GM18868 (cell line): ENCODE results near the gene GMEB2.
A peak's percentile ranks its signal among the peaks of the same experiment; 100 is the strongest.
"Not testable (repeated sequence)": the region's sequence is repeated elsewhere in the genome, so short reads cannot be mapped to it uniquely, and the experiment has no call there.

Experiments used
- ATAC-seq: cut with Tn5 transposase; IDR thresholded peaks from one replicate; pipeline ENCODE4 v1.9.1; 2021; ENCODE audit warnings: mild to moderate bottlenecking, moderate library complexity; ENCODE audit not compliant: unreplicated experiment

GMEB2 gene

DNA sequence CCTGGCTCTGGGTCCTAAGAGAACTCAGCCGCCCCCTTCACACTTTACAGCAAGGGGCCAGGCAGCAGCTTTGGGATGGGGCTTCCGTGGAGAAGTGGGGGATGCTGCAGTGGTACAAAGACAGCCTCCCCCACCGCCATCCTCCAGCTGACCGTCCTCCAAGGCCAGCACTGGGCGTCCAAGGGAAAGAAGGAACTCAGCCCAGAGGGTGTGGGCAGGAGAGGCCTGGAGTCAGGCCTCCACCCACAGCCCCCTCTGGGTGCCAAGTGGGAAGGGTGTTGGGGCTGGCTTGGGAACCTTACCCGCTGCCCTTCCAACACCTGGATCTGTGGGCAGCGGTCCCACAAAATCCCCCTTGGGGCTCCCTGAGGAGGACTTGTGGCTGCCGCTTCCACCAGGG is 13.2 kb upstream of the GMEB2 start:
- ATAC-seq: no peak

DNA sequence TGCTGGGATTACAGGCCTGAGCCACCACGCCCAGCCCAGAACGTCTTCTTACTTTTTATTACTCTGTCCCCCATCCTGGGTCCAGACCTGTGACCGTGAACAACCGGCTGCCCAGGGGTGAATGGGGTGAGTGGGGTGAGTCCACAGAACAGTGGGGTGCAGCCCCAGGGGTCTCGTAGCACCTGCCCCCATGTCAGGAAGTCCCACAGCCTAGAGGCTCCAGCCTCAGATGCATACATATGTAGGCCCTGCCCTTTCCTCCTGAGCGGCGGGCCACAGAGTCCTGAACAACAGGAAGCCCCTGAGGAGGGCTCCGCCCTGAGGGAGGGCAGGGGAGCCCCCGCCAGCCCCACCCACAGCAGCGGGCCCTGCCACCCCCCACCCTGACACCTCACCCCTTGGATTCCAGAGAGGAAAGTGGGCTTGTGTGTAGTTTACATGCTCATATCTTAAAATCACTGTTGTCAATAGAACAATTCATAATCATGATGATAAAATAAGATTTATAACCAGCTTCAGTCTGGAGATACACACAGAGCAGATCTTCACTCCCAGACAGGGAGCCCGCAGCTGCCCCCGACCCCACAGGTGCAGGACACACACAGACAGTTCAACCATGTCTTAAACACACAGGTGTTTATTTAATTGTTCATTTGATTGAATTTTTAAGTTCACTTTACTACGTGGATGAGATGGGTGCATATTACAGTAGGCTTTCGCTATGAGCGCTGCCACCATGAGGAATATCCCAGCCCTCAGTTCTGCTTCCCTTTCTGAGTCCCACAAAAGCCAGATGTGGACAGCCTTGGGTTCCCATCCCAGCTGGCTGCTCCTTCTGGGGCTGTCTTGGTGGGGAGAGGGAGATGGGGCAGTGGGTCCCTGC is 12.4 kb upstream of the GMEB2 start:
- no peak for ATAC-seq

DNA sequence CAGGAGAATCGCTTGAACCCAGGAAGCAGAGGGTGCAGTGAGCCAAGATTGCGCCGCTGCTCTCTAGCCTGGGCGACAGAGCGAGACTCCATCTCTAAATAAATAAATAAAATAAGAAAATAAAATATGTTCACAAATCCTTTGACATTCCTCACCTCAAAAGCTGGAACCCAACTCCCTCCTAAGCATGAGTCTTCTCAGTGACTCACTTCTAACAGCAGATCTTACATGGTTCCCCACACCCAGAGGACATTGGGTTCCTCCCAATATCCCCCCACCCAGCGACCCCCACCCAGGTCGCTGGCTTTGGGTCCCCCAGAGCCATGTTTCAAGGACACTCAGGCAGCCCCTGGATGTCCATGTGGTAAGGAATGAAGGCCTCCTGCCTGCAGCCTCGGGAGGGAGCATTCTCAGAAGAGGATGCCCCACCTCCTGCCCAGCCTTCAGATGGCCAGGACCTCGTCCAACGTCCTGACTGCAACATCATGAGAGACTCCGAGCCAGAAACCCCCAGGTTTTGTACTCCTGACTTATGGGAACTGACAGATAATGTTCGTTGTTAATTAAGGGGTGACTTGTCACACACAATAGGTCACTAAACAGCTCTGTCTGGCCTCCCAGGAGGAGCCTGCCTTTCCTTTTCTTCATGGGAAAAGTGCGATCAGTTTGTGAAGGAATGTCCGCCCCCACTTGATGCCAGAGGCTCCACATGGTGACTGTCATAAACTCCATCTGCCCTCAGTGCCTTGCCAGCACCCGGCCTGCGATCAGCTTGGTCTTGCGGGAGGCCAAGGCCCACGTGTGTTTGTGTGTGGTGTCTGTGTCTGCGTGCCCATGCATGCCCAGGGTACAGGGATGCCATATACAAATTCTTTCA is 10.1 kb upstream of the GMEB2 start:
- ATAC-seq: no peak

DNA sequence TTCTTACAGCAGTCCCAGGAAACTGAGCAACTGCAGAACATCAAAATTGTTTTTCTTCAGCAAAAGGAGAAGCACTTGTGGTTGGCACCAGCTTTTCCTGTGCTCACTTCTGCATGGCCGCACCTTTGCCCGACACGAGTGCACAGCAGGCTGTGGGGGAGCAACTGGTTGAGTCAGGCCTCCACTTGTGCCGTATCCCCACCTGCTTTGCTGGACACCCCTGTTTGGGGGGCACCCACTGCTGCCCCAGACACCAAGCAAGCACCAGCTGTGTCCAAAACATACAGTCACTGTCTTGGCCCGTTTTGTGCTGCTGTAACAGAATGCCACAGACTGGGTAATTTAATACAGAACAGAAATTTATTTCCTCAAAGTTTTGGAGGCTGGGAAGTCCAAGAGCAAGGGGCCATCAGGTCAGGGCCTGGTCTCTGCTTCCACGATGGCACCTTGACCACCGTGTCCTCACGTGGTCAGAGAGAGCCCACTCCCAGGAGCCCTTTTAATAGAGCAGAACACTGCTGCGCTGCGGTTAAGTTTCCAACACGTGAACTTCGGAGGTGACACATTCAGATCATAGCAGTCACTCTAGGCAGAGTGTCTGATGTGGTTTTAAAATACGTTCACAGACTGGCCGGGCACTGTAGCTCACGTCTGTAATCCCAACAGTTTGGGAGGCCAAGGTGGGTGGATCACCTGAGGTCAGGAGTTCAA is 8.7 kb upstream of the GMEB2 start:
- ATAC-seq: no peak

DNA sequence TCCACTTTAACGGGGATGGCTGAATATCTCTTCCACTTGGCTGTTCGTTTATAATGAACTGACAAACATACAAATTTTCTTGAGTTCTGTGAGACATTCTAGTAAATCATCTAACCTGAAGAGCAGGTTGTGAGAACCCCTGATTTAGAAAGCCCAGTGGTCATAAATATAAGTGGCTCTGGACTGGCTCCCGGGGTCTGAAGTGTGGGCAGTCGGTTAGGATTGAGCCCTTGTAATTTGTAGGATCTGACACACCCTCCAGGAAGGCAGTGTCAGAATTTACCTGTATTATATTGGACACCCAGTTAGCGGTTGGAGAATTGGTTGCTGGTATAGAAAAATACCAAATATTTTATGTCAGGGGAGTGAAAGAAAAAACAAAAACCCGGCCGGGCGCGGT is 6.8 kb upstream of the GMEB2 start:
- no peak for ATAC-seq

DNA sequence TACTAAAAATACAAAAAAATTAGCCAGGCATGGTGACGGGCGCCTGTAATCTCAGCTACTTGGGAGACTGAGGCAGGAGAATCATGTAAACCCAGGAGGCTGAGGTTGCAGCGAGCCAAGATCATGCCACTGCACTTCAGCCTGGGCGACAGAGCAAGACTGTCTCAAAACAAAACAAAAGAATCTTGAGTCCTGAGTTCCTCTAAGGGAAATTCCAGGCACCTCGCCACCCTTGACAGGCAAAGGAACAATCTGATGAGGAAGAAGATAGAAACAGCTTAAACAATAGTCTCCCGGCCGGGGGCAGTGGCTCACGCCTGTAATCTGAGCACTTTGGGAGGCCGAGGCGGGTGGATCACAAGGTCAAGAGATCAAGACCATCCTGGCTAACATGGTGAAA is 4.5 kb upstream of the GMEB2 start:
- ATAC-seq: not testable (repeated sequence)

DNA sequence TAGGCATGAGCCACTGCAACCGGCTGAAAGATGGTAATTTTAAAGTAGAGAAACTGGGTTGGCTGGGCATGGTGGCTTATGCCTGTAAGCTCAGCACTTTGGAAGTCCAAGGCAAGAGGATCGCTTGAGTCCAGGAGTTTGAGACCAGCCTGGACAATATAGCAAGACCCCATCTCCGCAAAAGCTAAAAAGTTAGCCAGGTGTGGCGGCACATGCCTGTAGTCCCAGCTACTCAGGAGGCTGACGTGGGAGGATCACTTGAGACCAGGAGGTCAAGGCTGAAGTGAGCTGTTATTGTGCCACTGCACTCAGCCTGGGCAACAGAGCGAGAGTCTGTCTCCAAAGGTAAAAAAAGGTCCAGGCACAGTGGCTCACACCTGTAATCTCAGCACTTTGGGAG is 4.1 kb upstream of the GMEB2 start:
- not testable (repeated sequence) for ATAC-seq

DNA sequence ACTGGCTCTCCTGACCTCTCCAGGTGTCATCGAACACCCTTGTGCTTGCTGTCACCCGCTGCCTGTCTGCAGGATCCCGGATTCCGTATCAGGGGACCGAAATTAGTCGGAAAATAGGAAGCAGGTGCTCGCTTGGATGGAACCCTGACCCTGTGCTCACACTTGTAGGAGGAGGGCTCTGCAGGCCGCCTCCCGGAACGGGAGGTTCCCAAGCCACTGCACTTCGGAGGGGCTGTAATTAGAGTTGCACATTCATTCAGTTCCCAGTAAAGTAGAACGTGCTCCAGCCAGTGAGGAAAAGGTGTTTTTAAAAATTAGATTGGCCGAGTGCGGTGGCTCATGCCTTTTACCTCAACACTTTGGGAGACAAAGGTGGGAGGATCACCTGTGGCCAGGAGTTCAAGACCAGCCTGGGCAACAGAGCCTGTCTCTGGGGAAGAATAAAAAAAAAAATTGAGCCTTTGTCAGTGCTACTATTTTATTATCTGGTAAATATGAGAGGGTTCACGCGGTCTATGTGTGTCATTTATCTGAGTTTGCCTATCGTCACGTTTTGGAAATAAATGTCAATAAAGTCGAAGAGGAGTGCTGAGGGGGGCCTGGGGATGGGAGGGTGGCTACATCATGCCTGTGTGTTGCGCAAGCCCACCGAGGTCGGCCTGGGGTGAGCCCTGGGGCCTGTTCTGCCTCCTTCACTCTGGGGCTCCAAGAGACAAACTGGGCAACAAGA is 1.5 kb upstream of the GMEB2 start:
- ATAC-seq: no peak

DNA sequence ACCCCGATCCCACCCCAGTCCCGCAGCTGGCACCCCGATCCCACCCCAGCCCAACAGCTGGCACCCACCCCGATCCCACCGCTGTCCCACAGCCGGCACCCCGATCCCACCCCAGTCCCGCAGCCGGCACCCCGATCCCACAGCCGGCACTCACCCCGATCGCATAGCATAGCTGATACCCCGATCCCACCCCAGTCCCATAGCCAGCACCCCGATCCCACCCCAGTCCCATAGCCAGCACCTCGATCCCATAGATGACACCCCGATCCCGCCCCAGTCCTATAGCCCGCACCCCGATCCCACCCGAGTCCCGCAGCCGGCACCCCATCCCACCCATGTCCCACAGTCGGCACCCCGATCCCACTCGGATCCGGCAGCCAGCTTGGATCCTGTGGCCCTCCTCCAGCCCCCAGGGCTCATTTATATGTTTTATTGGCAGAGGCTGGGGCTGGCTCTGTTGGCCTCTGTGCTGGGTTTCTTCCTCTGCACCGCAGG is 897 bp upstream of the GMEB2 start:
- no peak for ATAC-seq

DNA sequence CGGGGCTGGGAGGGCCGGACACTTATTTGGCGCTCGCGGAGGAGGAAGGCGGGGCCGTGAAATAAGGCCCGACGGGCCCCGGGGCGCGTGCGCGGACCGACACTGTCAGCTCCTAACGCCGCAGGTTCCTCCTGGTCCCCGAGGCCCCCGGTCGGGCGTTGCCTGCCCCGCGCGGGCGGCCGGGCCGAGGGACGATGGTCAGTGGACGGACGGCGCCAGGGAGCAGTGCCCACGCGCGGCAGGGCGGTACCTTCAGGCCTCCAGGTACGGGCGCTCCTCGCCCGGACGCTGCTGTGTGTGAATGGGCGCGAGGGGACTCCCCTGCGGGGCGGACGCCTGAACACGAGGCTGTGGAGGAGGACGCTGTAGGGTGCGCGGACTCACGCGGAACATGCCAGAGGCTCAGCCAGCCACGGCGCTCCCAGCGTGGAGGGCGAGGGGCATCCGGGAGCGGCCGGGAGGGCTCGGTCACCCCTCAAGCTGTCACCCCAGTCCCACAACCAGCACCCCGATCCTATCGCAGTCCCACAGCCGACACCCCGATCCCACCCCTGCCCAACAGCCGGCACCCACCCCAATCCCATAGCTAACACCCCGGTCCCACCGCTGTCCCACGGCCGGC is 339 bp upstream of the GMEB2 start:
- ATAC-seq: peak; percentile 81

DNA sequence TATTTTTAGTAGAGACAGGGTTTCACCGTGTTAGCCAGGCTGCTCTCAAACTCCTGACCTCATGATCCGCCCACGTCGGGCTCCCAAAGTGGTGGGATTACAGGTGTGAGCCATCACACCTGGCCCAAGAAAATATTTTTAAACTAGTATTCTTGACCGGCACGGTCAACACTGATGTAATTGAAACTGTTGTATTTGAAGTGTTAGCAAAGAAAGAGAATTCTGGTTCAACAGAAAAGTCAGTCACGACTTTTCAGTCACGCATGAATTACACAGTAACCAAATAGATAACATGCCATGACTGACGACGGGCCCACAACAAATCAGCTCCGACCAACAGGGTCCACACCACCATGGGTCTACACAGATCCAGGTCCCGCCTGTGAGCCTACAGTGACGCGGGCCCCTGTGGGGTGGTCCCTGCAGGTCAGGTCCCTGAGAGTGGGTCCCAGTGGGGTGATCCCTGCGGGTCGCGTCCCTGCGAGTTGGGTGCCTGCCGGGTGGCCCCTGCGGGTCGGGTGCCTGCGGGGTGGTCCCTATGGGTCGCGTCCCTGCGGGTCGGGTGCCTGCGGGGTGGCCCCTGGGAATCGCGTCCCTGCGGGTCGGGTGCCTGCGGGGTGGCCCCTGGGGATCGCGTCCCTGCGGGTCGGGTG is 1.0 kb downstream of the GMEB2 start:
- no peak for ATAC-seq

DNA sequence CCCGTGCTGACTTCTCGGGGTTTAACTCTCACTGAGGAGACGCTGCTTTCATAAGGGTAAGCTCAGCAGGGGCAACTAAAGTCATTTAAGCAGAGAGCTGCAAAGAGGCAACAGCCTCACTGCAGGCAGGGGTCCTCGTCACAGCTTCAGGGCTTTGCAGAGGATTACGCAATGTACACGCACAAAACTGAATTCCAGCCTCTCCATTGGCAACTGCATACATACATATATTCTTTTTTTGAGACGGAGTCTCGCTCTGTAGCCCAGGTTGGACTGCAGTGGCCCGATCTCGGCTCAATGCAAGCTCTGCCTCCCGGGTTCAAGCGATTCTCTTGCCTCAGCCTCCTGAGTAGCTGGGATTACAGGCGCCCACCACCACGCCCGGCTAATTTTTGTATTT is 2.4 kb downstream of the GMEB2 start:
- ATAC-seq: no peak

DNA sequence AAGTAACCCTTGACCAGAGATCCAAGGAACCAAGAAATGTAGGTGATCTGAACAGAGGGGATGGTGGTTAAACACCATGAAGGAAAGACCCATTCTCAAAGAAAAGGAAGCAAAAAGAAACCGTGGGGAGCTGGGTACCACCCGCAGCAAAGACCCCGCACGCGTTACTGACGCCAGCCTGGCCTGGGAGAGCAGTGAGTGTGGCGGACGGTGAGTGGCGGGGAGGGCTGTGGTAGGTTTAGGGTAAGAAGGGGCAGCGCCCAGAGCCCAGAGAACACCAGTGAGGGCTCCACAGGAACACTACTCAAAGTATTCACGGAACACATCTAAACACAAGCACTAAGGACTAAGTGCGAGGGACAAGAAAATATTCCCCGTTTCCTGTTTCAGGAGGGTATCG is 4.2 kb downstream of the GMEB2 start:
- no peak for ATAC-seq

DNA sequence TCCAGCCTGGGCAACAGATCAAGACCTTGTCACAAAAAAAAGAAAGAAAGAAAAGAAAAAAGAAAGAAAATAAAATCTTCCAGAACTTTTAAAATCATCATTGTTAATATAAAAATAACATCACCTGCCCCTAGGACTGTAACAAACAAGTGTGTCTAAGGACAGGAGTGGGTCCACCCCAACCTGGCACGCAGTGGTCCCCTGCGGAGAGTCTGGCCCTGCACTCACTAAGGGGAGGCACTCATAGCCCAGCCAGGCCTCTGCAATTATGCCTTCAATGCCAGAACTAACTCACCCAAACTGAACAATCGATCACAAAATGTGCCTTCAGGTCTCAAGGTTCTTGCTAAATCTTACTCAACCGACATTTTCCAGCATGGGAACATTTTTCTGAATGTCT is 4.8 kb downstream of the GMEB2 start:
- ATAC-seq: no peak

DNA sequence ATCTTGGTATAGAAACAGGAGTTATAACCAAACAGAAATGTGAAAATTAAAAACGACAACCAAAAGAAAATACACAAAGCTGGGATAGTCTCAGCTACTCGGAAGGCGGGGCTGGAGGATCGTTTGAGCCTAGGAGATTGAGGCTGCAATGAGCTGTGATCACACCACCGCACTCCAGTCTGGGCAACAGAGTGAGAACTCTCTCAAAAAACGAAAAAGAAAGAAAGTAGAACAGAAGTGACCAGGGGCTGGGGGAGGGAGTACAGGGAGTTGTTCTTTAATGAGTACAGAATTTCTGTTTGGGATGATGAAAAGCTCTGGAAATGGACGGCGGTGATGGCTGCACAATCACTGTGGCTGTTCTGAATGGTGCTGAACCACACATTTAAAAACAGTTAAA is 5.9 kb downstream of the GMEB2 start:
- ATAC-seq: no peak

DNA sequence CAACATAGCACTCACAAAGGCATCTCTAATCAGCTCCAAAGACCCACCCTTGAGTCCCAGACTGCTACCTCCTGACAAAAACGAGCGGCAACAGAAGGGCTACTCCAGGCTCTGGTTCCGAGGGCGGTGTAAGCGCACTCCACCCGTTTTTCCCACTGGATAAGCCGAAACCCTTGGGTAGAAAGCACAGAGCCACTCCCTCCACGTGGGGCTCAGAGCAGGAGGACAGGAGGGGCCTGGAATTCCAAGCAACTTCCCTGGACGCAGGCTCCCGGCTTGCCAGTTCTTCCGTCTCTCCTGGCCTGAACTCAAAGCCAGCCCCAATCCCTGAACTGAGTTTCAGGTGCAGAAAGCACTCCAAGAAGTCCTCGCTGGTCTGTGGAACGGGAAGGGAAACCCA is 7.4 kb downstream of the GMEB2 start:
- no peak for ATAC-seq

DNA sequence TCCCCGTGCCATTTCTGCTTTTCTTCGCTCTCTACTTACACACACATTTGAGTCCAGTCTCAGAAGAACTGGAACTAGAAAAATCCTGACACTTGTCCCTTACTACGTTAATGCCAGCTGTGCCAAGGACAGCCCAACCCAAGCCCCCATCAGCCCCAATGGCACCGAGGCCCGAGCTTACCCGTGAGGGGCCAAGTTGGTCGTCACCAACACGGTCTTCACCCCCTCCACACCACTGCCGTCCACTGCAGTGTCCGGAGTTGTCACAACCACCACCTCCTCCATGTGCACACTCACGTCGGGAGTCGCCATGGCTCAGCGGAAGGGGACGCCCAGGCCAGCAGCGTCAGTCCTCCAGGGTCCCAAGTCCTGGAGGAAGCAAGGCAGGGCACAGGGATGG is 7.8 kb downstream of the GMEB2 start:
- ATAC-seq: no peak

DNA sequence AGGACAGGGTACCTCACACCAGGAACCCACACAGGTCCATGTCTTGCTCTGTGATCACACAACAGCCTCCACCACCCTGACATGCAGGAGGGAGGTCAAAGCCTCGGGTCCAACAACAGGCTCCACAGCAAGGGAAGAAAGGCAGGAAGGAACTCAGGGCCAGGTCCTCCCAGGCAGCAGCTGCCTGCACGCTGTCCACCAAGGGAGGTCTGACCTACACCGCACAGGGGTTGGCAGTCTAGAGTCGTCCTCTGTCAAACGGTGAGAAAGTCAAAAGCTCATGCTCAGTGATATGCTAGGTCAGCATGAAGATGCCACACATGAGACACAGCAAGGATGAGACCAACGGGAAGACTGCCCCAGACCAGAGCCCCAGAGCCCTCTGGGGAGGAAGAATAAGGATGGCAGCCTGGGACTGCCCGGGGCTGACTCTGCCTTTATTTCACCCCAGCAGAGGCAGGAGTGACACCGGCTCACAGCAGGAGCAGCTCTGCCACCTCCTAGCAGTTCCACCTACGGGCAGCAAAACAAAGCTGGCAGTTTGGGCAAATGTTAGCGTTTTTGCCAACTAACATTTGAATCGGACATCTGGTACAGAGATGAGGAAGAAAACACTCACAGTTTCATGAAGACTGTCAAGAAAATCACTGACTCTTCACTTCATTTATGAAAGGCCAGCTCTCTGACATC is 8.5 kb downstream of the GMEB2 start:
- ATAC-seq: no peak

DNA sequence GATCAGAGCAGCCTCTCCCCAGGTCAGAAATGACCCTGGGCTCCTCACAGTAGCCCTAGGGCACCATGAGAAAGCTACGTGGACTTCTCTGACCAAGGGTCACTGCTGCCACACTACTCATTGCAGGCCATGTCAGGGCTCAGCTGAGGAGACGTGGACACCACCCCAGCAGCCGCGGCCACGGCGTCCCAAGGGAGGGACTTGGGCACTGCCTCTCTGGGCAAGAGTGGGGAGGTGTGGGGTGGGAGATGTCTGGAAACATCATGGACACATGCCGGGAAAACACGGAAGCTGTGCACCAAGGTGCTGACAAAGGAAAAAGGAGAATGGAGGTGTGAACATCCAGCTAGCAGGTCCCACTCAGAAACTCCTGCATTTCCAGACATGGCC is 9.0 kb downstream of the GMEB2 start:
- ATAC-seq: no peak
